Mucosa of stomach (tissue), 1 donor: ENCODE measurements around the gene TIGD3.

Source experiments
- H3K27me3 ChIP-seq: one replicate; pipeline ENCODE4 v1.7.0; 2013; ENCODE audit warnings: mild to moderate bottlenecking, low read length; ENCODE audit not compliant: control insufficient read depth, insufficient read depth
- H3K36me3 ChIP-seq: one replicate; pipeline ENCODE4 v1.7.0; 2013; ENCODE audit warnings: low read length; ENCODE audit not compliant: control insufficient read depth, insufficient read depth
- H3K4me1 ChIP-seq: one replicate; pipeline ENCODE4 v1.7.0; 2013; ENCODE audit warnings: mild to moderate bottlenecking, low read length; ENCODE audit not compliant: control insufficient read depth, insufficient read depth
- H3K4me3 ChIP-seq: one replicate; pipeline ENCODE4 v1.7.0; 2013; ENCODE audit warnings: low read length
- H3K9ac ChIP-seq: one replicate; pipeline ENCODE4 v1.7.0; 2013; ENCODE audit warnings: mild to moderate bottlenecking, low read length, moderate library complexity
- H3K9me3 ChIP-seq: one replicate; pipeline ENCODE4 v1.7.0; 2013; ENCODE audit warnings: mild to moderate bottlenecking, low read length, moderate library complexity; ENCODE audit not compliant: control insufficient read depth
- donor health status: Pancreatic carcinoma.

The TIGD3 gene

DNA sequence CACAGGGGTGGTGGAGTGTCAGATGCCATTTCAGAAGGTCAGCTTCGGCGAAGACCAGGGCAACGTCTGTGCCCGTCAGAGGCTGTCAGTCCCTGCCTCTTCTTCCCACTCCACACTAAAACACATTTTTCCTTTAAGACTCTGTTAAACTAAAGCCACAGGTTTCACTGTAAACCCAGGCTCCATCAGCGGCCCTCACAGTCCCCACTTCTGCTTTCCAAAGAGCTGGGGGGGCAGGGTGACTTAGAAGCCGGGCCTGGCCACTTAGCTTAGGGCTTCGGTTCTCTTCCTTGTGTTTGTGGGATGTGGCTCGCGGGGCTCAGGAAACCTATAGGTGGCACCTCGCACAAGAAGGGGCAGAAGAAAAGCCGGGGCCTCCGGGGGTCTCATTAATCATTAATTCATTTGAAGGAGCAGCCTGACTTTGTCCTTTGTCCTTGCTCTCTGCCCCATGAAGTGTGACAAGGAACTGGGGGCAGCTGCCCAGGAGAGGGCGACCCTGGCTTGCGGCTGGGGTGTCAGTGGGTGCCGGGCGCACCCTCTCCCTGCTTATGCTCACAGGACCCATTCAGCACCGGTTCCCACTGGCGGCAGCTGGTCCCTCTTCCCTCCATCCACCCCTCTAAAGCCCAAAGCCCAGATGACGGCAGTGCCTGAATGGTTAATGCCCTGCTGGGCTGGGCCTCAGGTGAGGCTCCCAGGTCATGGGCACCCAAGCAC, 23.8 kb downstream of the TIGD3 start:
- Histone ChIP-seq H3K9ac (no peak overlapping the region), H3K27me3 (no peaks in the 10 kb centered on the region), H3K4me3 (no peak overlapping the region), H3K9me3 (no peaks in the 10 kb centered on the region), H3K36me3 (no peaks in the 10 kb centered on the region), H3K4me1 (peaks cover 35% of the 10 kb centered on the region)

DNA sequence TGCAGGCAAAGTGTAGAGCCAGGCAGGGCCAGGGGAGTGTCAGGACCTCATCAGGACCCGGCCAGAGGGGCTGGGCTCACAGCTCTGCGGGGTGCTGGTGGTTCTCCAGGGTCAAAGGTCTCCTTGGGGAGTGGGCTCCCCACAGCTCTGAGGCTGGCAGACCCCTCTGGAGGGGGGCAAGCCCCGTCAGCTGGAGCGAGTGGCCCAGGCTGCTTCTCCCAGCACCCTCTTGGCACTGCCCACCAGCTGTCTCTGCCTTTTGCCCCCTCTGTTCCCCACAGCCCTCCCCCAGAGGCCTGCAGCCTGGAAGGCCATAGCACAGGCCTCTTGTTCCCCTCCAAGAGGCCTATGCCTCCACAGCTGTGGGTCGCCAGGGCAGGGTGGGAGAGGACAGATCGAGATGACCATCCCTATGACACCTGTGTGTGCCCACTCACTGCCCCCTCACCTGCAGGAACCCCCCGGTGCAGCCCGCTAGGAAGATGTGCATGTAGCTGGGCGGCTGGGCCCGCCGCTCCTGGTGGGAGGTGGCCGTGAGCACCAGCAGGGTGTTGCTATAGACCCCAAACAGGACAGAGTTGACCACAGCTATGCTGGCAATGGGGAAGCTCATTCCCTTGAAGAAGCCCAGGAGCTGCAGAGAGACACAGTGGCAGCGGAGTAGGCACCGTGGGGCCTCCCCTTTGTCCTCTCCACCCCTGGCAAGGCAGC, 24.5 kb downstream of the TIGD3 start:
- Histone ChIP-seq H3K36me3 (no peaks in the 10 kb centered on the region), H3K9ac (no peak overlapping the region), H3K4me3 (no peak overlapping the region), H3K9me3 (no peaks in the 10 kb centered on the region), H3K4me1 (peaks cover 36% of the 10 kb centered on the region), H3K27me3 (no peaks in the 10 kb centered on the region)

DNA sequence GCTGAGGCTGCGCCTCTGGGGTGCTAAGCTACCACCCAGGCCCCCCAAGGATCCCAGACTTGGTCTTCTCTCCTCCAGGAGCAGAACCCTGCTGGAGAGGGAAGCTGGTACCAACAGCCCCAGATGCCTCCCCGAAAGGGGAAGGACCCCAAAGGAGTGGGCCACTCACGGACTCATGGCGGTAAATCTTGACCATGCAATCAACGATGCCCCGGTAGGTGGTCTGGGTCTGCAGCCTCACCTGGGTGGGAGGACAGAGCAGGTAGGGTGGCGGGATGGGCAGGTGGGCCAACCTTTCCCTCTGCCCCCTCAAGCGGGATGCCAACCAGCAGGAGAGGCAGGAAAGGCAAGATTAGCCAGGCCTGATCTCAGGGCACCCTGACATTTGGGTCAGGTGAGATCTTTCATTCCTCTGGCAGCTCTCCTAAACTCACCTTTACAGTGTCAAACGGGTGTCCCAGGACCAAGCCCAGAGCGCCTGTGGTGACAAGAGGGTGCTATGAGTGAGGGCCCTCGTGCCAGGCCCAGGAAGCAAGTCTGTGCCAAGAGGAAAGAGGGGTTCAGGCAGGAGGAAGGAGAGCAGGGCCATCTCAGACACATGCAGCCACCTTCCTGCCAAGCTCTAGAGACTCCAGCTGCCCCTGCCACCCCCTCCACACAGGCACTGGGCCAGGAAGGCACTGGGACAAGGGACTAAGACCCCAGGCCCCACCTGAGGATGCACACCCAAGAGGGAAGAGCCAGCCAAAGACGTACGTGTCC, 25.3 kb downstream of the TIGD3 start:
- peaks cover 36% of the 10 kb centered on the region for H3K4me1 ChIP-seq
- no peaks in the 10 kb centered on the region for H3K9me3 ChIP-seq
- no peaks in the 10 kb centered on the region for H3K27me3 ChIP-seq
- no peaks in the 10 kb centered on the region for H3K36me3 ChIP-seq
- H3K4me3 ChIP-seq = no peak overlapping the region
- no peak overlapping the region for H3K9ac ChIP-seq

DNA sequence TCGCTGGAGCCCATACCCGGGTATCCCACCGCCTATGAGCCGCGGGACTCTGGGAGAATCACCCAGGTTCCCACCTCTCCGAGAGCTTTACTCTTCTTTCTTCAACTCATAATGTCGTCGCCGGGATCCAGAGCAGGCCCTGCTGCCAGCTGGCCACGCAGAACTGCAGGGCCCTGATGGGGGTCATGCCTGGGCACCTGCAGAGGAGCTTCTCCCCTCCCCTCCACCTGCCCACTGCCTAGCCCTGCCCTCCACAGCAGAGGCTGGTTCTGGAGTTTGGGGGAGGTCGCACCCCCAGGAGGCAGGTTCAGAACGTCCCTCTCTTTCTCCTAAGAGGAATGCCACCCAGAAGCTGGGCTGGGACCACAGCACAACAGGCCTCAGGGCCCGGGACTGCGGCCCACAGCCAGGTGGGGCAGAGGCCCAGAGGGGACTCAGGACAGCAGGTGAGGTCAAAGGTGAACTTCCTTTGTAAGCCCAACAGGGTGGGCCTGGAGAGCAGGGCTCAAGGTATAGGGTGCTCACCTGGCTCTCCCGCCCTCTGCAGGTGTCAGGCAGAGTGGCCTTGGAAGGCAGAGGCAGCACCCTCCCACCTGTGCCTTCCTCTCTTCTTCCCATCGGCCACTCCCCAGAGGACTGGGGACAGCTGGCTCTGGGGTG, 26.0 kb downstream of the TIGD3 start:
- Histone ChIP-seq H3K4me3 (no peak overlapping the region), H3K9ac (no peak overlapping the region), H3K27me3 (no peaks in the 10 kb centered on the region), H3K36me3 (no peaks in the 10 kb centered on the region), H3K9me3 (no peaks in the 10 kb centered on the region), H3K4me1 (peaks cover 36% of the 10 kb centered on the region)

DNA sequence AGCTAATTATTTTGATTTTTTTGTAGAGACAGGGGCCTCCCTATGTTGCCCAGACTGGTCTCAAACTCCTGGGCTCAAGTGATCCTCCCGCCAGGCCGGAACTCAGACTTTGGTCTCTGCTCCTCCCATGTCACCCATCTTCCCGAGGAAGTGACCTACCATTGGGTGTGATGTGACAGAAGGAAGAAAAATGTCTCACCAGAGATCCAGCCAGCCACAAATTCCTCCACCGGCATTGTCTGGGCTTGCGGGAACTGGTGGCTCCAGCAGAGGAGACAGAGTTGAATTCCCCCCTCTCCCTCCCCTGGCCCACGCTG, 27.1 kb downstream of the TIGD3 start:
- Histone ChIP-seq H3K36me3 (no peaks in the 10 kb centered on the region), H3K4me3 (peak overlapping the region; percentile 49), H3K9ac (peak overlapping the region; percentile 88), H3K27me3 (no peaks in the 10 kb centered on the region), H3K9me3 (no peaks in the 10 kb centered on the region), H3K4me1 (peaks cover 40% of the 10 kb centered on the region)

DNA sequence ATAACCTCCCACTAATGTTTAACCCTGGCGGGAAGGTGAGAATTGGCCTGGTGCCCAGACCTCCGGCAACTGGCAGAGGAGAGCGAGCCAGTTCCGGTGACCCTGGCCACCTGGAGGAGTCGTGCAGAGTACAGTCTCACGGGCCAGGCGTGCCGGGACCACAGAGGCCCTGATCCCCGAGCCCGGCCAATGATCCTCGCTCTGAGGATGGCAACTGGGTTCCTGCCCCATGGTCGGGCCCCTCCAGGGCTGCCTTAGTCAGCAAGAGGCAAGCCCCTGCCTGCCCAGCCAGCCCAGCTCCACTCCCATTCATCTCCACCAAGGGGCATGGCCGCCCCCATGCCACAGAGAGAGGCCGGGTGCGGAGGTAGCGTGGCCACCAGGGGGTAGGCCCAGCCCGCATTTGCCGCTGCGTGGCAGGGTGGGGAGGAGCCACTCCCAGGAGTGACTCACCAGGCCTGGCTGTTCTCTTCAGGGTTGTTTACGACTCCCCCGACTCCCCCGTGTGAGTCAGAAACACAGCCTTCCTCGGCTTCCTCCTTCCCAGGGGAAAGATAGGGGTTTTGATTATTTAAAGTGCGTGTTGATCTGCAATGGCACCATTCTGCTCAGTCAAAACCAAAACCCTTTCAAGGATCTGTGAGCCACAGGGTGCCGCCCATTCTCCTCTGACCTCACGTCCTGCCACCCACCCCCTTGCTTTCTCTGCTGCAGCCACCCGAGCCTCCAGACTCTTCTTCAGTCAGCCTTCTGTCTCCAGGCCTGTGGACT, 27.7 kb downstream of the TIGD3 start, which contains the start of gene SLC25A45:
TSS of gene SLC25A45 (minus strand) at position 614 of the 771 bp plus-strand sequence. CDS start 695 bp downstream, outside the sequence.
- Histone ChIP-seq H3K4me3 (peak within 1 kb of the TSS; percentile 58), H3K4me1 (peaks cover 40% of the 10 kb centered on the region), H3K9ac (peak within 1 kb of the TSS; percentile 88), H3K27me3 (no peaks in the 10 kb centered on the region), H3K9me3 (no peaks in the 10 kb centered on the region), H3K36me3 (no peaks in the 10 kb centered on the region)

DNA sequence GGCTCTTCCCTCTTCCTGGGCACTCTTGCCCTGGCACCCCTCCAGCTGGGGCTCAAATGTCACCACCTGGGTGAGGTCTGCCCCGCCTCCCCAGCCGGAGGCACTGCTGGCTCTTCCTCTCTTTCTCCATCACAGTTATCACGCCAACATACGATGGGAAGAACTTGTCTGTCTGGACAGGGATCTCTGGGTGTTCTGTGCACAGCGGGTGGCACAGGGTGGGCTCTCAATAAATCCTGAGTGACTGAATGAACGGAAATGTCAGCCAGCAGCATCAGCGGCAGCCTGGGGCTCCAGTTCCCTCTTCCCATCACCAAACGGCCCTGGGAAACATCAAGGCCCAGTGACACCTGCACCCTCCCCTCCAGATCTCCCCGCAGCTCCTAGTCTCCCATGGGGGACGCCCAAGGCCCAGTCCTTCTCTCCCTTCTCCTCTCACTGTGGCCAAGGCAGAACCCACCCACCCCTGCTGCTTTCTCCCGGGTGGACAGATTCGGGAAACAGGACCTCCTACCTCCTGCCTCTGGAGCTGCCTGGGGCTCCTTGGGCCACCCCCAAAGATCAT, 28.3 kb downstream of the TIGD3 start:
- H3K9ac ChIP-seq = peak overlapping the region; percentile 88
- no peaks in the 10 kb centered on the region for H3K27me3 ChIP-seq
- peak overlapping the region; percentile 58 for H3K4me3 ChIP-seq
- H3K9me3 ChIP-seq = no peaks in the 10 kb centered on the region
- peaks cover 38% of the 10 kb centered on the region for H3K4me1 ChIP-seq
- no peaks in the 10 kb centered on the region for H3K36me3 ChIP-seq

DNA sequence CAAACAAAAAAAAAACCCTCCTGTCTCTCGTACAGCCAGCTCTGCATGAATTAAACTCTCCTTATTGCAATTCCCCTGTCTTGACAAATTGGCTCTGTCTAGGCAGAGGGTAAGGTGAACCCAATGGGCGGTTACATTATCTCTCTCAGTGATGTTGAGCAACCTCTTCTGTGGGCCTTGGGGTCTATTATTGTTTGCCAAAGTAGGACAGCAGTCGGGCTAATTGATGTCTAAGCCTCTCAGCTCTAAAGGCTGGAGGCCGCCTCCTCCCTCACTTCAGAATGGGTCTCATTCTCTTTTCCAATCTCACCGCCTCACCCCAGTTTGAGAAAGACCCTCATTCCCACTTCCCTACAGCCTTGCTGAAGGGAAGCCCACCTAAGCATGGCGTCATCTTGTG, 29.2 kb downstream of the TIGD3 start:
- Histone ChIP-seq H3K9ac (no peak overlapping the region), H3K9me3 (no peaks in the 10 kb centered on the region), H3K4me3 (no peak overlapping the region), H3K4me1 (peaks cover 43% of the 10 kb centered on the region), H3K27me3 (no peaks in the 10 kb centered on the region), H3K36me3 (no peaks in the 10 kb centered on the region)

DNA sequence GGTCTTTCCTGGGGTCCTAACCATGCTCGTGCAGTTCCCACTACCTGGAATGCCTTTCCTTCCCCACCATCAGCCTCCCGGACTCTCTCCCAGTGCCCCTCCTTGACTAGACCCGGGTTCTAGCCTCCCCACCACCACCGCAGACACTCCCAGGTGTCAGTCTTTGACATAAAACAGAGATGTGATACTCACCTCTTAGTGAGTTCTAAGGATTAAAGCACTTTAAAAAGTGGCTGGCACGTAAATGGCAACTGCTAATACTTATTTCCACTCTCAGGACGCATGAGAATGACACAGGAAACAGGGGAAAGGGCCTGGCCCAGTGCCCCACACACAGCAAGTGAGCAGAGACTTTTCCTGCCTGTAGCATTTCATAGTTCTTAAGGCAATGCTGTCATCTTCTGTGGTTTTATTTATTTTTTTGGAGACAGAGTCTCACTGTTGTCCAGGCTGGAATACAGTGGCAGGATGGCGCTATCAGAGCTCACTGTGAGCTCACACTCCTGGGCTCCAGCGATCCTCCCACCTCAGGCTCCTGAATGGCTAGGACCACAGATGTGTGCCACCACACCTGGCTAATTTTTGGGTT, 29.8 kb downstream of the TIGD3 start:
- Histone ChIP-seq H3K4me3 (no peak overlapping the region), H3K27me3 (no peaks in the 10 kb centered on the region), H3K4me1 (peaks cover 49% of the 10 kb centered on the region), H3K9me3 (no peaks in the 10 kb centered on the region), H3K36me3 (no peaks in the 10 kb centered on the region), H3K9ac (no peak overlapping the region)

DNA sequence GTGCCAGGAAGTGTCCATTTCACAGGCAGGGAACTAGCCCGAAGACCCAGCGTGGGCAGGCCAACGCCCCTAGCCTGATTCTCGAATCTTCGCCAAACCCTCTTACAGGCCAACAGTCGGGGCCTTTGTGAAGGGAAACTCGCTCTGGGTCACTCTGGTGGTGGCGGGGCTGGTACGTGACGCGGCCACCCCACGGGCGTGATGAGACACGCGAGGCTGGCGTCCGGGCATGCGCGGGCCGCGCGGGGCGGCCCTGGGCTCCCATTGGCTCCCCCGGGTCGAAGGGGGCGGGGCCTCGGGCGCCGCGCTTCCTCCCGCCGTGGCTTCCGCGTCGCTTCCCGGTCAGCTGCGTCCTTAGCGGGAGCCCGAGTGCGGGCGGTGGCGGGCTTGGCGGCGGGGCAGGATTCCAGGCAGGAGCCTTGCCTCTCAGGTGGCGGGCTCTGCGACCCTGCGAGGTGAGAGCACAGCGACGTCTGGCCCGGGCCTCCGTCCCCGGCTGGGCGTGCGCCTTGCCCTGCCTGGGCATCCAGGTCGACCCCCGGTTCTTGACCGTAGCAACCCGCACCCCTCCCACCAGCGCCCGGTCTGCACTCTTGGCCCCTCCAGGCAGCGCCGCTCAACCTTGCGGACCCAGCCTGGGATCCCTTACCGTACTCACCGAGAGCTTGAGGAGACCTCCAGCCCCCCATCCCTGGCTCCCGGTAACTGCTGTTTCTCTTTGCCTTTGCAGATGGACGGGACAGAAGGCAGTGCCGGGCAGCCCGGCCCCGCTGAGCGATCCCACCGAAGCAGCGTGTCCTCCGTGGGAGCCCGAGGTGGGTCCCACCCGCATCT, 32.0 kb downstream of the TIGD3 start, which contains the start of gene FRMD8:
TSS of gene FRMD8 (plus strand) at position 331 of the 834 bp plus-strand sequence. CDS start at position 731, 400 bp downstream.
- peak within 1 kb of the TSS; percentile 87 for H3K9ac ChIP-seq
- peaks cover 46% of the 10 kb centered on the region for H3K4me1 ChIP-seq
- no peaks in the 10 kb centered on the region for H3K27me3 ChIP-seq
- H3K9me3 ChIP-seq = no peaks in the 10 kb centered on the region
- peak within 1 kb of the TSS; percentile 86 for H3K4me3 ChIP-seq
- H3K36me3 ChIP-seq = no peaks in the 10 kb centered on the region
